Measurements from ENCODE around the gene SEPTIN11.

The SEPTIN11 gene

DNA sequence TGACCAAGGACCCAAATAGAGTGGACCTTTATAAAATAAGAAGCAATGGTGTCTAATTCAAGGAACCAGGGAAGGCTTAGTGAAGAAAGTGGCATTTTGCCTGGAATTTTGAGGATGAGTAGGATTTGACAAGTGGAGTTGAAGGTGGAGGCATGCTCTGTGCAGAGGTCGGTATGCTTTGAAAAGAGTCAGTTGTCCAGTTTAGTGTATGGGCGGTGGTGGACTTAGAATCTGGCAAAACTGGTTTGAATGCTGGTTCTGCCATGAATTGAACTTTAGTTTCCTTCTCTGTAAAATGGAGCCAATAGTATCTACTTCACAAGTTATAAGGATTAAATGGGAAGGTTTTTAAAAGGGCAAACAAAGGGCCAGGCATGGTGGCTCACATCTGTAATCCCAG lies 29.7 kb downstream of the SEPTIN11 start:
- DNase-seq (ENCODE audit: low read depth in 3 of 3), result no peak

DNA sequence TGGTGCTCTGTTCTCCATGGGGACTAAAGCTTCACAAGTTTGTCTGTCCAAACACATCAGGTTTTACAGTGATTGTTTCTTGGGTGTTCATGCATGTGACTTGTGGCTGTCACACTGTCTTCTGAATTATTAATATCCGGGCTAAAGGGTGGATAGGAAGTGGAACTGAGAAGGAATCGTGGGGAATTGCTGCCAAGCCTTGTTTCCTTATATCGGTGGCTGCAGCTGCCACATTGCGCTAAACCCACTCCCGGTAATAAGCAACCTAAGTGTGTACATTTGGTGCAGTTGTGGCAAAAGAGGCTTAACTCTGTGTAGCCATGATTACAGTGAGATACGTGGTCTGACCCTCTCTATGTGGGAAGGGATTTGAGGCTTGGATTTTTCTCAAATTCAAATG lies 30.7 kb downstream of the SEPTIN11 start:
- no peak for DNase-seq (ENCODE audit: low read depth in 3 of 3)

GRCh38 chr4:76981644-76982043 lies 32.1 kb downstream of the SEPTIN11 start:
- DNase-seq (ENCODE audit: low read depth in 3 of 3), result no peak

DNA sequence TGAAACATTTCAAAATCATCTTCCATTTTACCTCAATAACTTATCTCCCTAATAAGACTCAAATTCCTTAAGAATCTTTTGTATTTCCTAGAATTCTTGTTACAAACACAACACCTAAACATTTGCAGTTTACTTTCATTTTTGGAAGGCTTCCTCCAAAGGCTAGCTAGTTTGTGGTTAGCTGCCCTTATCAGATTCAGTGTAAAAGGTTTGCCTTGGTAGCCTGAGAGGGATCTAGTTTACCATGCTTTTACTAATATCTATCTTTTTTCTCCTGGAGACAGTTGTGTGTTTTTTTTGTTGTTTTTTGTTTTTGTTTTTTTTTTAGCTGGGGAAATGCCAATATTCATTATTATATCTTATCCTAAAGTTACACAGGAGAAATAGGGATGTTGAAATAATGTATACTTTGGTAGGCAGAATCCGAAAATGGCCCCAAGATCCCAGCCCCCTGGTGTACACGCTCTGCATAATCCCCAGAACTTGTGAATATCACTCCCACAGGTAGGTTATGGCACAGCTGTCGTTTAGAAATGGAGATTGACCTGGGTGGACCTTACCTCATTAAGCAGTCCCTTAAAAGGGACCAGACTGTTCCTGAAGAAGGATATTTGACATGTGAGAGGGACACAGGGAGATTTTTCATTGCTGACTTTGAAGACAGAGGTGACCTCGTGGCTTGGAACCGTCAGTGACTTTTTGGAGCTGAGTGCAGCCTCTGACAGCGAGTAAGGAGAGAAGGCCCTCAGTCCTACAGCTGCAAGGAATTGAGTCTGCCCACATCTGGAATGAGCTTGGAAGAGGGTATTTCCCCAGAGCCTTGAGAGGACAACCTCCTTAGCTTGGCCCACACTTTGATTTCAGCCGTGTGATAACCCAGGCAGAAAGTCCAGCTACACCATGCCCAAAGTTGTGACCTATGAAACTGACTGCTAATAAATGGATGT lies 33.4 kb downstream of the SEPTIN11 start:
- no peak for DNase-seq (ENCODE audit: low read depth in 3 of 3)

- DNase-seq (ENCODE audit: low read depth in 3 of 3), result no peak
Observed at GRCh38 chr4:76984127-76984526, 34.6 kb downstream of the SEPTIN11 start.

DNA sequence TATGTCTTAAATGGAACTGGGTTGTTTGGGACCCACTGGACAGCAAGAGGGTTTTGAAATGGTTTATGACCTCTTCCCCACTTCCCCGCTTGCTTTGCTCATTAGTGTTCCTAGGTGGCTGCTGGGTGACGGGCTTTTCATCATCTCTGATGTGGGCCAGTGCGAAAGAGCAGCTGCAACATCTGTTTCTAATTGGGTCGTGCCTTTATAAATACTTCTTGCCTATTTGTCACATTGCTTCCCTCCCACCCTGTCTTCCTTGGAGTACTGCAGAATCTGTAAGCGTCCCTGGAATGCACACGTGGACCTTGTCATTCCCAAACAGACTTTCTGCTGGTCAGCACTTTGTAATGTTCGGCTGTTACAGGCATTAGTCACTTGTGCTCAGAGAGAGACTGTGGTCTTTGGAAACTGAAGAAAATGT lies 35.2 kb downstream of the SEPTIN11 start:
- DNase-seq (ENCODE audit: low read depth in 3 of 3), result no peak

- no peak for DNase-seq (ENCODE audit: low read depth in 3 of 3)
Observed at GRCh38 chr4:76987153-76987591, 37.6 kb downstream of the SEPTIN11 start.

- no peak for DNase-seq (ENCODE audit: low read depth in 3 of 3)
Observed at GRCh38 chr4:76987685-76988084, 38.1 kb downstream of the SEPTIN11 start.

- DNase-seq (ENCODE audit: low read depth in 3 of 3), result no peak
Observed at GRCh38 chr4:76989391-76990061, 40.0 kb downstream of the SEPTIN11 start.

DNA sequence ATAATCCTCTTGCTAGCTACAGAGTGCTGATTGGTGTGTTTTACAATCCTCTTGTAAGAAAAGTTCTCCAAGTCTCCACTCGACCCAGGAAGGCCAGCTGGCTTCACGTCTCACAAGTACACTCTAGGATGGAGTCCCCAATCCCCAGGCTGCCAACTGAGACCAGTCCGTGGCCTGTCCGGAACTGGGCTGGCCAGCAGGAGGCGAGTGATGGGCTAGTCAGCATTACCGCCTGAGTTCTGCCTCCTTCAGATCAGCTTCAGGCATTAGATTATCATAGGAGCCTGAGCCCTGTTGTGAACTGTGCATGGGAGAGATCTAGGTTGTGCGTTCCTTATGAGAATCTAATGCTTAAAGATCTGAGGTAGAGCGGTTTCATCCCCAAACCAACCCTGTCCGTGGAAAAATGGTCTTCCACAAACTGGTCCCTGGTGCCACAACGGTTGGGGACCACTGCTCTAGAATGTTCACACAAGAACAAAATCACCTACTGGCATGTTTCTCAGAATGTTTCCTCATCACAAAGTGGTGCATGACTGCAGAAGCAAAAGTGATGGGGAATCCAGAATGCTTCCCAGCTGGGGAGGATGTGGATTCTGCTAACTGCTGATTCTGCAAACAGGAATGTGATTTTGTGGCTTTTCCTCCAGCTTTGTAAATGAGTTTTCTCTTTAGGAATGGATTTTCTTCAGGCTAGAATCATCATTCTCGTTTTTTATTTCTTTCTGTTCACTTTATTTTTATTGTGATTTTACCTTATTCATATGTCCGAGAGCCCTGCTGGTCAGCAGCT lies 40.9 kb downstream of the SEPTIN11 start:
- DNase-seq (ENCODE audit: low read depth in 3 of 3), result no peak

DNA sequence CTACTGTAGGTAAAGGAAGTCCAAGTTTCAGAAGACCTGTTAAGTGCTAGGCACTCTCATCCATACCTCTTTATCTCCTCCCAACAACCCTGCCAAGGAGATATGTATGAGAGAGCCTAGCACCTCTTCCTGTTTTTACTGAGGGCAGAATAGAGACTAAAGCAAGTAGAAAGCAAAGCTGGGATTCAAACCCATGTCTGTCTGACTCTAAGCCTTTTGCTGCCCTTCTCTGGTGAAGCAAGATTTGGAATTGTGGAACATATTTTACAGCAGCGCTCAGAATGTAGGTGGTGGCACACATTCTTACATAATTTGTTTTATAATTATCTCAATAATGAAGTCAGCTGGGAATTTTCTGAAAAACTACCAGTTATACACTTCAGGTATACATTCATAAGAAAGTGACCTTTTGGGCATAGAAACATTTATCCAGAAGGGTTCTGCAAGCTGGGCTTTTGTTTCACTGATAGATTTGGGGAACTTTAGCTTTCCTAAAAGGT lies 41.7 kb downstream of the SEPTIN11 start:
- DNase-seq (ENCODE audit: low read depth in 3 of 3), result no peak

- peak in 1 of 3 donors; percentile 17 for DNase-seq (ENCODE audit: low read depth in 3 of 3)
Observed at GRCh38 chr4:76993787-76994641, 44.5 kb downstream of the SEPTIN11 start.

DNA sequence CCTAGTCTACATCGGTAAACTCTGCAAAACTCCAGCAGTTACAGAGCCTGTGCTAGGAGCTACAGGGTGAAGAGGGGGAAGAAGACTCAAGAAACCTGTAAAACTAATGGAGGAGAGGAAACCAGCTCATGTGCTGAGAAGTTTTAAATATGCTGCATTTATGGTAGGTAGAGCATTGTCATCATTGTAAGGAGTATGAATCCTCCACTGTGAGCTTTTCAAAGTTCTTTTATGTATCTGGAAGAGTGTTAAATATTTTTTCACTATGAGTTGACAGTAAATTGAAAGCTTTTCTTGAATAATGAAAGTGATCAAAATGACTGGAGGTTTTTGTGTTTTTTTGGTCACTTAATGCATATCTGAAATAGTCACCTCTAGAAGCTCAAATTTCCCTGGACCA lies 46.2 kb downstream of the SEPTIN11 start:
- no peak for DNase-seq (ENCODE audit: low read depth in 3 of 3)

DNA sequence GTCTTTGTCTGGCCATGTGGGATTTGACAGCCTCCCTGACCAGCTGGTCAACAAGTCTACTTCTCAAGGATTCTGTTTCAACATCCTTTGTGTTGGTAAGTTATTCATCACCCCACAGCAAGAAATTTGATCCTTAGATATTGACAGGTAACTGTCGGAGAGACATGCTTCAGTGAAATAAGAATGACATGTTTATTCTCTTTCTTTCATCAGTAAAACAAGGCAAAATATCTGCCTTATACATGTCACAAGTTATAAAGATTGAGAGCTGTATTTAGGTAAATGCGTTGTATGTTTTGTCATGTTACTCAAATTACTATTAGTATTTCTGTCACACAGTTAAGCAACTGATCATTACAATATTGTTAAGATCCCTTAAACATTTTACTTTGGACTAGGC lies 46.9 kb downstream of the SEPTIN11 start:
- DNase-seq (ENCODE audit: low read depth in 3 of 3), result no peak

DNA sequence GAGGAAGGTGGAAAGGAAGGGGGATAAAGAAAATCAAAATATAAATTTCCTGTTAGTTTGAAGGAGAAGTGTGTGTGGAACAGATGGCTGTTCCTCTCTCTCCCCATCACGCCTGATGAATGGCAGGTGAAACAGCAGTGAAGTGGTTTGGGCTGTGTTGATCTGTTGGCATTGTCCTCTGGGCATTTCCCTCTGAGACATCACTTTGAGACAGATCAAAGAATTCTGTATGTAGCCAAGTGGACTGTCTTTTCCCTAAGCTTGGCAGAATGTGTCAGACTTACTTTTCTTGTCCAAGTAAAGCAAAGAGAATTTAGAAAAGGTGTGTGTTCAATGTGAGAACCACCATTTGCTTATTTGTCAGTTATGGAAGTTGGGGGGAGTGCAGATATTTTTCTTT lies 47.5 kb downstream of the SEPTIN11 start:
- no peak for DNase-seq (ENCODE audit: low read depth in 3 of 3)

DNA sequence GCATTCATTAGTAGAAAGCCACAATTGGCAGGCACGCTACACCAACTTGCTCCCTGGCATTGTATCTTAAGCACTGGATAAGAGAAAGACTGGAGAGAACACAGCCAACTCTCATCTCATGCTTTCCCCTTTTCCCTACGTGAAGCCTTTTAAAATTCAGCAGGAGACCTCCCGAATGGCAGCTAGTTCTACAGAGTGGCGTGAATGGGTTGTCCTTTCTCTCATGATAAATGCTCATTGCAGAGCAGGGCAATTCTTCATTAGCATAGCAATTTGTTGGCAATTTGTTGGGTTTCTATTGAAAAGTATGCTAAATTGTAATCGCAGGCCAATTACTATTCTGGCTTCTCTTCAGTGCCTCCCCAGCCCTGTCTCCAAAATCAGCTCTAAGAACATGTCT lies 48.0 kb downstream of the SEPTIN11 start:
- DNase-seq (ENCODE audit: low read depth in 3 of 3), result no peak

- no peak for DNase-seq (ENCODE audit: low read depth in 3 of 3)
Observed at GRCh38 chr4:76998251-76998901, 48.8 kb downstream of the SEPTIN11 start.
